A673 (cell line): Measurements from ENCODE around the gene ETV4. TPM values are rescaled to one million over a fixed set of nuclear protein-coding genes. Genes with fewer than 3 reads are reported as not detected.

ENCODE experiments used
- BruUV-seq: library from RNA; stranded (reverse); fragments of 400-500 nt; replicated peaks from 2 replicates; lab custom pipeline; 2021; lab: Mats Ljungman, UMichigan
- CTCF ChIA-PET: fragments of 300-600 bp; sonication (Branson Sonifier 250); formaldehyde crosslinking; loops from one replicate; lab custom pipeline; 2022; ENCODE audit warnings: antibody characterized with exemption; lab: Charles Lee
- POLR2A ChIA-PET: fragments of 300-600 bp; sonication (Branson Sonifier 250); formaldehyde crosslinking; loops from one replicate; lab custom pipeline; 2022; ENCODE audit warnings: antibody characterized with exemption; ENCODE audit not compliant: low non-redundant PET; lab: Charles Lee
- DNase-seq: peaks from one replicate; pipeline ENCODE4 v3.0.0-alpha.2; 2015; ENCODE audit warnings: low spot score
- H3K27ac ChIP-seq: fragments of 200-600 bp; sonication (generic); 2 replicates; pipeline ENCODE4 v1.5.1; 2016; ENCODE audit warnings: mixed run types, low read depth, mild to moderate bottlenecking, mixed read lengths, antibody characterized with exemption, low read length; ENCODE audit not compliant: poor library complexity, severe bottlenecking
- H3K27me3 ChIP-seq: fragments of 200-600 bp; sonication (generic); replicated peaks from 2 replicates; pipeline ENCODE4 v1.6.1; 2017; ENCODE audit warnings: mixed run types, low read depth, mild to moderate bottlenecking, mixed read lengths, antibody characterized with exemption, low read length; ENCODE audit not compliant: insufficient read depth, poor library complexity
- H3K36me3 ChIP-seq: fragments of 200-600 bp; sonication (generic); 2 replicates; pipeline ENCODE4 v1.6.1; 2016; ENCODE audit warnings: mixed run types, mild to moderate bottlenecking, mixed read lengths, antibody characterized with exemption, low read length; ENCODE audit not compliant: insufficient read depth, poor library complexity, severe bottlenecking
- H3K4me1 ChIP-seq: fragments of 200-600 bp; sonication (generic); 2 replicates; pipeline ENCODE4 v1.6.1; 2017; ENCODE audit warnings: mixed run types, mild to moderate bottlenecking, mixed read lengths, antibody characterized with exemption, low read length; ENCODE audit not compliant: insufficient read depth, poor library complexity, severe bottlenecking
- H3K4me3 ChIP-seq: fragments of 200-600 bp; sonication (generic); 2 replicates; pipeline ENCODE4 v1.5.1; 2016; ENCODE audit warnings: low read depth, mixed run types, mild to moderate bottlenecking, mixed read lengths, low read length; ENCODE audit not compliant: poor library complexity, severe bottlenecking
- H3K9me3 ChIP-seq: fragments of 200-600 bp; sonication (generic); 2 replicates; pipeline ENCODE4 v1.6.1; 2016; ENCODE audit warnings: mixed run types, low read depth, mild to moderate bottlenecking, mixed read lengths, antibody characterized with exemption, low read length; ENCODE audit not compliant: poor library complexity, severe bottlenecking
- EZH2 ChIP-seq: fragments of 200-600 bp; sonication (generic); IDR thresholded peaks from 2 replicates; pipeline ENCODE4 v1.6.1; 2017; ENCODE audit warnings: borderline replicate concordance, low read depth, mild to moderate bottlenecking, mixed read lengths, antibody characterized with exemption, low read length; ENCODE audit not compliant: poor library complexity, severe bottlenecking
- intact Hi-C: fragments of 100-400 bp; cut with micrococcal nuclease; formaldehyde crosslinking; loops from one replicate; pipeline ENCODE4 v1.10.0; 2022; ENCODE audit not compliant: unreplicated experiment
- total RNA-seq: library from RNA; stranded (reverse); gene quantifications from 2 replicates; pipeline ENCODE4 v1.2.3, GENCODE V29; 2021
- TF ChIP-seq, protein P1 (sequence below): fragments of 300-800, 200-600 bp; sonication (generic); conservative IDR thresholded peaks from 2 replicates; pipeline ENCODE4 v1.5.1; 2017; ENCODE audit warnings: low read depth, mild to moderate bottlenecking, antibody characterized with exemption, low read length, moderate library complexity, mixed read lengths

Gene ETV4
- total RNA-seq, 1 experiment from 2014 or later, result 31.2 TPM

DNA sequence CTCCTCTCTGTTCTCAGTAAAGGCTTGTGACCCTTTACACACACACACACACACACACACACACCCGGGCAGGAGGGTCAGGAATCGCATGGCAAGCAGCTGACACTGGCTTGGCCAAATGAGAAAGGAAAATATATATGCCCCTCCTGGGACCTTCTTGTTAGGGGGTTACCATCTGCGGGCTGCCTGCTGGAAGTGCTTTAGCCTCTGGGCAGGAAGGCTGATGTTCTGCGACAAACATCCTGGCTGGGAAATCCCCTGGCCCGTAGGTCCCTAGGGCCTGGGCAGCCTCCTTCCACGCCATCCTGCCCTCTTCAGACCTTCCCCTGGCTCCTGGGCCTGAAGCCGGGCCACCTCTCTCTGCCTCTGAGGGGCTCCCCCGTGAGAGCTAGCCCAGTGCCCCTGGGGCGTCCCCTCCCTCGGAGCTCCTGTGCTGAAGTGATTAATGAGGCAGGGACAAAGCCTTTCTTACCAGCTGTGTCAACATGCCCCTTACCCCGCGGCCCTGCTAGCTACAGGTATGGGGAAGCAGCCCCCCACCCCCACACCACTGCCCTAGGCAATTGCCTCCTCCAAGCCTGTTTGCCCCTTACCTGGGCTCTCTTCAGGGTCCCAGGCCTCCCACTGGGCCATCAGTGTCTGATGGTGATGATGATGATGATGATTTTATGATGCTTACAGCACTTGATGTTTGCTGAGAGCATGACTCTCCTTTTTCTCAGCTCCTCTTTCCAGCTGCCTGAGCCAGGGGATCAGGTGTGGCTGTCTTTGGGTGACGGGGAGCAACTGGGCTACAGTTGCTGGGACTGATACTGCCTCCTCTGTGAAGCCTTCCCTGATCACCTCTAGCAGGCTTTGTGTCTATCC, 32.8 kb upstream of the ETV4 start:
- no peak for DNase-seq
- Histone ChIP-seq H3K4me1 (no peaks in the 10 kb centered on the region), H3K9me3 (no peaks in the 10 kb centered on the region), H3K27ac (no peak overlapping the region), H3K4me3 (no peak overlapping the region), H3K36me3 (no peaks in the 10 kb centered on the region), H3K27me3 (no peaks in the 10 kb centered on the region)
- TF ChIP-seq, protein P1, sequence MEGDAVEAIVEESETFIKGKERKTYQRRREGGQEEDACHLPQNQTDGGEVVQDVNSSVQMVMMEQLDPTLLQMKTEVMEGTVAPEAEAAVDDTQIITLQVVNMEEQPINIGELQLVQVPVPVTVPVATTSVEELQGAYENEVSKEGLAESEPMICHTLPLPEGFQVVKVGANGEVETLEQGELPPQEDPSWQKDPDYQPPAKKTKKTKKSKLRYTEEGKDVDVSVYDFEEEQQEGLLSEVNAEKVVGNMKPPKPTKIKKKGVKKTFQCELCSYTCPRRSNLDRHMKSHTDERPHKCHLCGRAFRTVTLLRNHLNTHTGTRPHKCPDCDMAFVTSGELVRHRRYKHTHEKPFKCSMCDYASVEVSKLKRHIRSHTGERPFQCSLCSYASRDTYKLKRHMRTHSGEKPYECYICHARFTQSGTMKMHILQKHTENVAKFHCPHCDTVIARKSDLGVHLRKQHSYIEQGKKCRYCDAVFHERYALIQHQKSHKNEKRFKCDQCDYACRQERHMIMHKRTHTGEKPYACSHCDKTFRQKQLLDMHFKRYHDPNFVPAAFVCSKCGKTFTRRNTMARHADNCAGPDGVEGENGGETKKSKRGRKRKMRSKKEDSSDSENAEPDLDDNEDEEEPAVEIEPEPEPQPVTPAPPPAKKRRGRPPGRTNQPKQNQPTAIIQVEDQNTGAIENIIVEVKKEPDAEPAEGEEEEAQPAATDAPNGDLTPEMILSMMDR, result no peak
- TF ChIP-seq EZH2, result no peak
- POLR2A ChIA-PET, result no interaction called here
- BruUV-seq, result no TSS peak
- intact Hi-C loops, result no loop called here
- CTCF ChIA-PET, result no interaction called here

DNA sequence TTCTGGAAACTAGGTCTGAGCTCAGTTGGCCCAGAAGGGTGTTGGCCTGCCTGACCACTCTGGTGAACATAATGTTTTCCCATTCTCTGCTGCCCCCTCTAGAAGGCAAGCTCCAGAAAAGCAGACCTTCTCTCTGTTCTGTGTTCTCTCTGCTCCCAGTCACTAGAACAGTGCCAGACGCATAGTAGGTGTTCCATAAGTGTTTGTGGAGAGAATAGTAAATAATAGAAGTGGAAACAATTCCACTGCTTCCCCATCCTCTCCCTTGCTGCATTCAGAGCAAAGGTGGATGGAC, 32.2 kb upstream of the ETV4 start:
- no peak overlapping the region for H3K4me3 ChIP-seq
- H3K4me1 ChIP-seq, result no peaks in the 10 kb centered on the region
- no peak for TF ChIP-seq EZH2
- TF ChIP-seq, protein P1, result no peak
- no peaks in the 10 kb centered on the region for H3K9me3 ChIP-seq
- CTCF ChIA-PET, result no interaction called here
- DNase-seq, result no peak
- no peak overlapping the region for H3K27ac ChIP-seq
- POLR2A ChIA-PET, result no interaction called here
- no peaks in the 10 kb centered on the region for H3K36me3 ChIP-seq
- intact Hi-C loops, result no loop called here
- H3K27me3 ChIP-seq, result no peaks in the 10 kb centered on the region
- BruUV-seq, result no TSS peak

DNA sequence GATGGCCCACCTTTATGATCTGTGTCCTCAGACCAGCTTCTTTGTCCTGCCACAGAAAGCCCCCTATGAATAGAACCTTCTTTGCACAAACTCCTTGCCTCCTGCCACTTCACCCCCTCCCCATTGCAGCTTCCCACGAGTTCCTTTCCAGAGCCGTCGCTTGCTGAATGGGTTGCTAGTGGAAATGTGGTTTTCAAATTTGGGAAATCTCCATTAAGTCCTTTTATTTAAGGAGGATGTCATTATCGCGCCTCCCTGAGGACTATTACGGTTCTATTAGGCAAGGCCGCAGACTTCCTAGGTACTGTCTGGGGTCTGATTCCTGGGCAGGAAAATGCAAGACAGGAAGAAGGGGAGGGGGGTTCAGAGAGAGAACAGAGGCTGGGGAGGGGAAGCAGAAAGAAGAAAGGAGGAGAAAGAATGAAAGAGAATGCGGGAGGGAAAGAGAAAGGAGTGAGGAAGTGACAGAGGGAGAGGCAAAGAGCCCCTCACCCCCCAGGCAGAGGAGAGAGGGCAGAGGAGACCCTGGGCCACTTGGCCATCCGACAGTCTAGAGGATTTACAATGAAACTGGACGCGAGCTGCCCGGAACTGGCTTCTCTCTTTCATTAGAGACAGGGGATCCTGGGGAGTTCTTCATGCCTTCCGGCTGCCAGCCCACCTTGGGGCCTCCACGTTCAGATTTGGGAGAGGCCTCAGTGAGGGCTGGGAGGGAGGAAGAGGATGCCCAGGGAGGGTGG, 31.7 kb upstream of the ETV4 start:
- CTCF ChIA-PET, result interaction anchor here (2.8 kb wide), 1 partner anchor 96 kb away, joined by 23 read pairs; no protein-coding TSS in a partner anchor
- Histone ChIP-seq H3K36me3 (no peaks in the 10 kb centered on the region), H3K4me1 (no peaks in the 10 kb centered on the region), H3K4me3 (no peak overlapping the region), H3K27ac (no peak overlapping the region), H3K27me3 (no peaks in the 10 kb centered on the region), H3K9me3 (no peaks in the 10 kb centered on the region)
- BruUV-seq, result no TSS peak
- POLR2A ChIA-PET, result no interaction called here
- intact Hi-C loops, result loop anchor here (2.0 kb wide), 2 partner anchors 57 to 183 kb away; no protein-coding TSS in a partner anchor
- TF ChIP-seq, protein P1, result no peak
- TF ChIP-seq EZH2, result no peak
- no peak for DNase-seq
